Testis (tissue), 3 donors: Measurements from ENCODE around the gene HGS. TPM values are rescaled to one million over a fixed set of nuclear protein-coding genes. Genes with fewer than 3 reads are reported as not detected.

Experiments
- DNase-seq: peaks from one replicate; pipeline ENCODE4 v3.0.0-alpha.2; 2019
- H3K27ac ChIP-seq, 2 donors: fragments of 200-600 bp; sonication (generic); one replicate each; pipeline ENCODE4 v1.5.1; 2019
- H3K27me3 ChIP-seq: fragments of 200-600 bp; sonication (generic); one replicate; pipeline ENCODE4 v1.5.1; 2019
- H3K36me3 ChIP-seq: fragments of 200-600 bp; sonication (generic); one replicate; pipeline ENCODE4 v1.5.1; 2017; ENCODE audit warnings: low read depth; ENCODE audit errors: missing control alignments
- H3K4me1 ChIP-seq: fragments of 200-600 bp; sonication (generic); one replicate; pipeline ENCODE4 v1.5.1; 2019
- H3K4me3 ChIP-seq, 2 donors: fragments of 200-600 bp; sonication (generic); one replicate each; pipeline ENCODE4 v1.5.1; 2017 to 2019
- H3K9me3 ChIP-seq: fragments of 200-600 bp; sonication (generic); one replicate; pipeline ENCODE4 v1.5.1; 2017
- CTCF ChIP-seq, 3 experiments: fragments of 450-650 bp in 2 of 3; fragments of 200-600 bp in 1 of 3; sonication (generic) in 1 of 3; IDR thresholded peaks; one replicate each; pipeline ENCODE4 v1.5.1; 2016 to 2019; ENCODE audit warnings: antibody characterized with exemption in 3 of 3, mild to moderate bottlenecking in 2 of 3, moderate library complexity in 1 of 3
- POLR2A ChIP-seq: fragments of 450-650 bp; IDR thresholded peaks from one replicate; pipeline ENCODE4 v1.6.1; 2017; ENCODE audit warnings: antibody characterized with exemption, mild to moderate bottlenecking, moderate library complexity
- WGBS, 2 donors: methylation state at CpG; one replicate each; pipeline ENCODE4 v1.1.5; 2018; 5-methylcytosine and 5-hydroxymethylcytosine counted together
- intact Hi-C: fragments of 100-400 bp; cut with DNase I; formaldehyde crosslinking; loops from one replicate; pipeline ENCODE4 v1.15.1; 2023; ENCODE audit warnings: low total_unique reads
- polyA plus RNA-seq: library from polyadenylated mRNA; stranded (reverse); fragments of 350-450 nt; fragmentation: Illumina TruSeq; extraction: RNeasy Lipid Tissue Mini Kit (QIAGEN cat#74804); gene quantifications from one replicate; pipeline ENCODE4 v1.2.3, GENCODE V29; 2014; ENCODE audit warnings: low read depth, low replicate concordance; ENCODE audit not compliant: insufficient read depth
- total RNA-seq, 2 donors: library from RNA; depleted of rRNA; stranded (reverse); fragments of >200 nt; gene quantifications; one replicate each; pipeline ENCODE4 v1.2.3, GENCODE V29; 2016

Gene HGS
- total and polyA plus RNA-seq, 3 donors from 2014 or later = 154 to 182 (median 160) TPM

GRCh38 chr17:81716674-81716996 lies 32.8 kb downstream of the HGS start:
- H3K4me1 ChIP-seq = peaks cover 19% of the 10 kb centered on the region
- intact Hi-C loops = no loop called here
- H3K9me3 ChIP-seq = no peaks in the 10 kb centered on the region
- no peak overlapping the region for H3K27ac ChIP-seq
- no peak overlapping the region for H3K4me3 ChIP-seq
- TF ChIP-seq POLR2A = no peak
- no peak for TF ChIP-seq CTCF (IDR thresholded peaks at IDR 0.05)
- no peaks in the 10 kb centered on the region for H3K27me3 ChIP-seq
- no peak for DNase-seq
- WGBS, 2 donors = 95 to 100% methylated on average over 6 to 12 of the region's 12 CpGs
- H3K36me3 ChIP-seq = no peaks in the 10 kb centered on the region

DNA sequence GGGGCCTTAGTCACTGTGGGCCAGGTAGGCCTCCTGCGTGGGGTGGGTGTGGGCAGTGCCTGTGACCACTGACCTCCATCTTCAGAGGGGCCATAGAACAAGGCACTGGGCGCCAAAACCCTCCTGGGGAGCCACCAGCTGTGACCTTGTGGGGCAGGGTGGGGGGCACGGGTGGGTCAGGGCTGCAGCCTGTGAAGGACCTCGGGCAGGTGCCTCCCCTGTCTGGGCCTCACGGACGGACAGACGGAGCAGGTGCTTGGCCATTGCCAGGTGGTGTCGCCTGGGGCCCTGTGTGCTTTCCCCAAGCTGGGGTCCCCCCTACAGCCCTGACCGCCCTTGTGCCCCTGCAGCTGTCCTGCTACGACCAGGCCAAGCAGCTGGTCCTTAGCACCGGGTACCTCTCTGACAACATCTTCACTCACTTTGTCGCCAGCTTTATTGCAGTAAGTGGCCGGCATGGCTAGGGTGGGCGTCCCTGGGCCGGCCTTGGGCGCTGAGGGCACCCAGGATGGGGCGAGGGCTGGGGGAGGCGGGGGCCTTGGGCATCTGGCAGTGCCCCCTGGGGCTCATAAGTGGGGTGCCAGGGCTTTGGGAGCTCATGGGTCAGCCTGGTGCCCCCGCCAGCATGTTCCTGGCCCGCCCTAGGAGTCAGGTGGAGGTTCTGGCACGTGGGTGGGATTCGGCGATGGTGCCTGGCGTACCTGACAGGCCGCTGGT lies 33.4 kb downstream of the HGS start:
- peaks cover 18% of the 10 kb centered on the region for H3K4me1 ChIP-seq
- H3K27me3 ChIP-seq = no peaks in the 10 kb centered on the region
- no peak overlapping the region for H3K4me3 ChIP-seq
- no peak for DNase-seq
- TF ChIP-seq CTCF (IDR thresholded peaks at IDR 0.05) = no peak
- TF ChIP-seq POLR2A = no peak
- H3K27ac ChIP-seq = no peak overlapping the region
- no peaks in the 10 kb centered on the region for H3K36me3 ChIP-seq
- H3K9me3 ChIP-seq = no peaks in the 10 kb centered on the region
- 92 to 94% methylated on average over 9 to 25 of the region's 25 CpGs for WGBS, 2 donors
- intact Hi-C loops = no loop called here

GRCh38 chr17:81717766-81718089 lies 33.9 kb downstream of the HGS start:
- WGBS, 2 donors = 98% methylated on average over 5 to 9 of the region's 9 CpGs
- intact Hi-C loops = no loop called here
- TF ChIP-seq CTCF (IDR thresholded peaks at IDR 0.05) = no peak
- Histone ChIP-seq H3K36me3 (no peaks in the 10 kb centered on the region), H3K4me3 (no peak overlapping the region), H3K27me3 (no peaks in the 10 kb centered on the region), H3K27ac (no peak overlapping the region), H3K4me1 (peaks cover 17% of the 10 kb centered on the region), H3K9me3 (no peaks in the 10 kb centered on the region)
- DNase-seq = no peak

- intact Hi-C loops = no loop called here
- Histone ChIP-seq H3K9me3 (no peaks in the 10 kb centered on the region), H3K4me3 (no peak overlapping the region), H3K4me1 (no peaks in the 10 kb centered on the region), H3K27me3 (no peaks in the 10 kb centered on the region), H3K36me3 (no peaks in the 10 kb centered on the region), H3K27ac (no peak overlapping the region)
- no peak for TF ChIP-seq CTCF (IDR thresholded peaks at IDR 0.05)
- no peak for TF ChIP-seq POLR2A
- WGBS, 2 donors = 90 to 92% methylated on average over 33 of the region's 33 CpGs
- no peak for DNase-seq
Measured at GRCh38 chr17:81719410-81720266, 35.8 kb downstream of the HGS start.
